KMS-11 (cell line): ENCODE measurements around the gene TBX5.

Experiments
- H2AFZ ChIP-seq: fragments of 200-600 bp; sonication (generic); 2 replicates; pipeline ENCODE4 v1.6.1; 2016; ENCODE audit warnings: antibody characterized with exemption, mixed run types, low read depth
- H3K27ac ChIP-seq: fragments of 200-600 bp; sonication (generic); 2 replicates; pipeline ENCODE4 v1.6.1; 2016; ENCODE audit warnings: mild to moderate bottlenecking, mixed run types
- H3K27me3 ChIP-seq: fragments of 200-600 bp; sonication (generic); 2 replicates; pipeline ENCODE4 v1.6.1; 2017; ENCODE audit warnings: mild to moderate bottlenecking, low read depth, mixed run types, moderate library complexity; ENCODE audit not compliant: insufficient read depth
- H3K36me3 ChIP-seq: fragments of 200-600 bp; sonication (generic); 2 replicates; pipeline ENCODE4 v1.6.1; 2017; ENCODE audit warnings: mild to moderate bottlenecking, mixed run types; ENCODE audit not compliant: insufficient read depth
- H3K4me1 ChIP-seq: fragments of 200-600 bp; sonication (generic); 2 replicates; pipeline ENCODE4 v1.6.1; 2016; ENCODE audit warnings: mild to moderate bottlenecking, low read depth, mixed run types; ENCODE audit not compliant: poor library complexity, severe bottlenecking
- H3K4me2 ChIP-seq: fragments of 200-600 bp; sonication (generic); 2 replicates; pipeline ENCODE4 v1.7.0; 2016; ENCODE audit warnings: mild to moderate bottlenecking, mixed run types
- H3K4me3 ChIP-seq: fragments of 200-600 bp; sonication (generic); IDR thresholded peaks from 2 replicates; pipeline ENCODE4 v1.6.1; 2017; ENCODE audit warnings: low read depth, low read length, mixed read lengths; ENCODE audit not compliant: insufficient read depth
- H3K79me2 ChIP-seq: fragments of 200-600 bp; sonication (generic); 2 replicates; pipeline ENCODE4 v1.6.1; 2016; ENCODE audit warnings: low read depth, mixed run types; ENCODE audit not compliant: insufficient read depth
- H3K9ac ChIP-seq: fragments of 200-600 bp; sonication (generic); 2 replicates; pipeline ENCODE4 v1.6.1; 2016; ENCODE audit warnings: mild to moderate bottlenecking, mixed run types
- H4K20me1 ChIP-seq: fragments of 200-600 bp; sonication (generic); 2 replicates; pipeline ENCODE4 v1.6.1; 2016; ENCODE audit warnings: mild to moderate bottlenecking, mixed run types; ENCODE audit not compliant: insufficient read depth
- CTCF ChIP-seq: fragments of 200-600 bp; sonication (generic); conservative IDR thresholded peaks from 2 replicates; pipeline ENCODE4 v1.6.1; 2017; ENCODE audit warnings: low read depth, mild to moderate bottlenecking, antibody characterized with exemption, low read length, moderate library complexity, mixed read lengths

Gene TBX5

GRCh38 chr12:114319422-114319821 is 86.5 kb downstream of the TBX5 start:
- no peak overlapping the region for H2AFZ ChIP-seq
- H3K4me3 ChIP-seq, result no peak overlapping the region
- H3K4me2 ChIP-seq, result no peak overlapping the region
- no peaks in the 10 kb centered on the region for H3K79me2 ChIP-seq
- no peak for TF ChIP-seq CTCF
- no peaks in the 10 kb centered on the region for H3K27me3 ChIP-seq
- H4K20me1 ChIP-seq, result no peaks in the 10 kb centered on the region
- no peak overlapping the region for H3K9ac ChIP-seq
- no peak overlapping the region for H3K27ac ChIP-seq
- H3K36me3 ChIP-seq, result no peaks in the 10 kb centered on the region
- H3K4me1 ChIP-seq, result no peaks in the 10 kb centered on the region

GRCh38 chr12:114318984-114319383 is 87.0 kb downstream of the TBX5 start:
- no peak overlapping the region for H2AFZ ChIP-seq
- no peak overlapping the region for H3K4me3 ChIP-seq
- no peak overlapping the region for H3K27ac ChIP-seq
- H3K79me2 ChIP-seq, result no peaks in the 10 kb centered on the region
- H3K9ac ChIP-seq, result no peak overlapping the region
- no peak overlapping the region for H3K4me2 ChIP-seq
- no peaks in the 10 kb centered on the region for H3K36me3 ChIP-seq
- H3K27me3 ChIP-seq, result no peaks in the 10 kb centered on the region
- TF ChIP-seq CTCF, result no peak
- H3K4me1 ChIP-seq, result no peaks in the 10 kb centered on the region
- H4K20me1 ChIP-seq, result no peaks in the 10 kb centered on the region

GRCh38 chr12:114316076-114316475 is 89.9 kb downstream of the TBX5 start:
- H3K36me3 ChIP-seq, result no peaks in the 10 kb centered on the region
- no peak overlapping the region for H3K27ac ChIP-seq
- no peaks in the 10 kb centered on the region for H4K20me1 ChIP-seq
- H3K79me2 ChIP-seq, result no peaks in the 10 kb centered on the region
- no peak for TF ChIP-seq CTCF
- no peak overlapping the region for H3K9ac ChIP-seq
- no peaks in the 10 kb centered on the region for H3K27me3 ChIP-seq
- H3K4me1 ChIP-seq, result no peaks in the 10 kb centered on the region
- H3K4me2 ChIP-seq, result no peak overlapping the region
- no peak overlapping the region for H3K4me3 ChIP-seq
- H2AFZ ChIP-seq, result no peak overlapping the region

GRCh38 chr12:114314974-114315720 is 90.8 kb downstream of the TBX5 start:
- H3K4me1 ChIP-seq, result no peaks in the 10 kb centered on the region
- no peak overlapping the region for H3K4me3 ChIP-seq
- H3K4me2 ChIP-seq, result no peak overlapping the region
- H3K9ac ChIP-seq, result no peak overlapping the region
- H3K27me3 ChIP-seq, result no peaks in the 10 kb centered on the region
- no peaks in the 10 kb centered on the region for H4K20me1 ChIP-seq
- TF ChIP-seq CTCF, result no peak
- no peak overlapping the region for H3K27ac ChIP-seq
- no peak overlapping the region for H2AFZ ChIP-seq
- no peaks in the 10 kb centered on the region for H3K36me3 ChIP-seq
- H3K79me2 ChIP-seq, result no peaks in the 10 kb centered on the region
